LNCaP clone FGC (cell line): Measurements from ENCODE around the gene PRDX2.

Experiments
- DNase-seq: peaks from one replicate; pipeline ENCODE4 v3.0.0-alpha.2; 2011; ENCODE audit warnings: low read depth
- H3K4me3 ChIP-seq: 2 replicates; pipeline ENCODE4 v1.5.1; 2011; ENCODE audit warnings: mild to moderate bottlenecking, low read depth, low read length, control low read depth
- TF ChIP-seq, protein P1 (sequence below): IDR thresholded peaks from 2 replicates; pipeline ENCODE4 v1.5.1; 2012; ENCODE audit warnings: mild to moderate bottlenecking; ENCODE audit not compliant: control insufficient read depth, insufficient read depth; ENCODE audit errors: extremely low read depth

The PRDX2 gene

DNA sequence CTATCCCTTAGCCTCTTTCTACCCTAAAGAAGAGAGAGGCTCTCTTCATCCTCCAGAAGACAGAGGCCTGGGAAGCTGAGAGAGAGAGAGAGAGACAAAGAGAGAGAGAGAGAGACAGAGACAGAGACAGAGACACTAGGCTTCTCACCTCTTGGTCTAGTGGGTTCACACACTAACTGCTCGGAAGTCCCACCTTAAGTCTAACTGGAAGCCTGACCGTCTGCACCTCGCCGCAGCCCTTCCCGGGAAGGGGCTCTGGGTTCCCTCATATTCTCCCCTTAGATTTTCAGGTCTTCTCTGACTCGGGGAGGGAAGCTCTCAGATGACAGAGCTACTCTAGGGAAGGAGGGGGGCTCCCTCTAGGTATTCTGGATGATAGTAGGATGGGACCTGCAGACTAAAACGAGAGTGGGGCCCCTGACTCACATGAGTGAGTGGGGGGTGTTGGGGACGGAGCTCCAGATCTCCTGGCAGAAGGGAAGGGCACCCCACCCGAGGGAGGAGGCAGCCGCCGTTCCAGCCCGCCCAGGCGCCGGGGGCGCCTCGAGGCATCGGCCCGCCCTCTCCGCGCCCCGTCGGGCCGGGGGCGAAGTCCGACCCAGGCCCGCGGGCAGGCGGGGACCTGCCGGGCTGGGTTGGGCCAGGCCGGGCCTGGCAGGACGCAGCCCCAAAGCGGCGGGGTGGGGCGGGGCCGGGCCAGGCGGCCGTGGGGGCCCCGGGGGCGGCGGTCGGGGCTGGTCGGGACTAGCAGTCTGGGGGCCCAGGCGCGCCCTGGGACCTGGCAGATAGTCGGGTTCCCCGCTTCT is 12.3 kb downstream of the PRDX2 start:
- no peak for DNase-seq
- H3K4me3 ChIP-seq = no peak overlapping the region
- TF ChIP-seq, protein P1, sequence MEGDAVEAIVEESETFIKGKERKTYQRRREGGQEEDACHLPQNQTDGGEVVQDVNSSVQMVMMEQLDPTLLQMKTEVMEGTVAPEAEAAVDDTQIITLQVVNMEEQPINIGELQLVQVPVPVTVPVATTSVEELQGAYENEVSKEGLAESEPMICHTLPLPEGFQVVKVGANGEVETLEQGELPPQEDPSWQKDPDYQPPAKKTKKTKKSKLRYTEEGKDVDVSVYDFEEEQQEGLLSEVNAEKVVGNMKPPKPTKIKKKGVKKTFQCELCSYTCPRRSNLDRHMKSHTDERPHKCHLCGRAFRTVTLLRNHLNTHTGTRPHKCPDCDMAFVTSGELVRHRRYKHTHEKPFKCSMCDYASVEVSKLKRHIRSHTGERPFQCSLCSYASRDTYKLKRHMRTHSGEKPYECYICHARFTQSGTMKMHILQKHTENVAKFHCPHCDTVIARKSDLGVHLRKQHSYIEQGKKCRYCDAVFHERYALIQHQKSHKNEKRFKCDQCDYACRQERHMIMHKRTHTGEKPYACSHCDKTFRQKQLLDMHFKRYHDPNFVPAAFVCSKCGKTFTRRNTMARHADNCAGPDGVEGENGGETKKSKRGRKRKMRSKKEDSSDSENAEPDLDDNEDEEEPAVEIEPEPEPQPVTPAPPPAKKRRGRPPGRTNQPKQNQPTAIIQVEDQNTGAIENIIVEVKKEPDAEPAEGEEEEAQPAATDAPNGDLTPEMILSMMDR = no peak

DNA sequence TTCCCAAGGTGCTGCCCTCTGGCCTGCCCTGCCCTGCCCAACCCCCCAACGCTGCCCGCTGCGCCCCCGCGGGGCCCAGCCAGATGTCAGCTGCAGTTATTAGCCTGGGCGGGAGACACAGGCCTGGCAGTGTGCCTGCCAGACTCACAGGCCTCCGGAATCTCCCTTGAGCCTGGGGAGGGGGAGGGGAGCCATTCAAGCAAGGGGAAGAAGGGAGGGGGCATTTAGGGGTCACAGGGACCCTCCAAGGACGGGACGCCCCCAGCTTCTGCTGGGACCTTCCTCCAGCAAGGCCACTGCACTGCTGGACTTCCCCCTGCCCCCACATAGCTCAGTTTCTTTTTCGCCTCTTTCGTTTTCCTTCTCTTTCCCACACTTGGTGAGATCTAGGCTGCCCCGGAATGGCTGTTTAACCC is 12.9 kb downstream of the PRDX2 start:
- no peak for DNase-seq
- H3K4me3 ChIP-seq = no peak overlapping the region
- TF ChIP-seq, protein P1 = no peak

DNA sequence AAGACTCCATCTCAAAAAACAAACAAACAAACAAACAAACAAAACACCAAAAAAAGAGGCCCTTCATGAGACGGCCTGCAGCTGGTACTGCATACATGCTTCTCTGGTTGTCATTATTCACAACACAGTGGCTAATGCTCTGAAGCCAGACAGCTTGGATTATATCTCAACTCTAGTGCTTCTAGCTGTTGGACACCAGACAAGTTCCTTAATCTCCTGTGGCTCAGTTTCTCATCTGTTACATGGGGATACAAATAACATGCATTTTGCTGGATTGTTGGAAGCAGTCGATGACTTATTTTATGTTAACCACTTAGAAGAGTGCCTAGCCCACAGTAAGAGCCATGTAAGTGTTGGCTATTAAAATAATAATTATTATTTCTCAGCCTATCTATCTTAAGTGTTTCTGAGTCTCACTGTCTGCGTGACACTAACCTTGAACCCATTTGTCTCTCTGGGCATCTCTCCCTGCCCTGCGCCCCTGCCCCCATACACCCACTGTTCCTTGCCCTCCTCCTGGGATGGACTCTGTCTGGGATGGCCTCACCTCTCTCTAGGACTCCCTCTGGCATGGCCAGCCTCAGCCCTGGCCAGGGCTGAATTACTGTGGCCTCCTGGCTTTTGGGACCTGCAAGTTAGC is 13.4 kb downstream of the PRDX2 start:
- no peak for DNase-seq
- no peak overlapping the region for H3K4me3 ChIP-seq
- TF ChIP-seq, protein P1 = no peak

DNA sequence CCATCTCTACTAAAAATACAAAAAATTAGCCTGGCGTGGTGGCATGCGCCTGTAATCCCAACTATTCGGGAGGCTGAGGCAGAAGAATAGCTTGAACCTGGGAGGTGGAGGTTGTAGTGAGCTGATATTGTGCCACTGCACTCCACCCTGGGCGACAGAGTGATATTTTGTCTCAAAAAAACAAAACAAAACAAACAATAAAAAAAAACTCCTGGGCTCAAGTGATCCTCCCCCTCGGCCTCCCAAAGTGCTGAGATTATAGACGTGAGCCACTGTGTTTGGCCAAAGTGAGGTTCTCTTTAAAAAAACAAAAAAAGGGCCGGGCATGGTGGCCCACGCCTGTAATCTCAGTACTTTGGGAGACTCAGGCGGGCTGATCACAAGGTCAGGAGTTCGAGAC is 14.1 kb downstream of the PRDX2 start:
- TF ChIP-seq, protein P1 = no peak
- DNase-seq = no peak
- no peak overlapping the region for H3K4me3 ChIP-seq

DNA sequence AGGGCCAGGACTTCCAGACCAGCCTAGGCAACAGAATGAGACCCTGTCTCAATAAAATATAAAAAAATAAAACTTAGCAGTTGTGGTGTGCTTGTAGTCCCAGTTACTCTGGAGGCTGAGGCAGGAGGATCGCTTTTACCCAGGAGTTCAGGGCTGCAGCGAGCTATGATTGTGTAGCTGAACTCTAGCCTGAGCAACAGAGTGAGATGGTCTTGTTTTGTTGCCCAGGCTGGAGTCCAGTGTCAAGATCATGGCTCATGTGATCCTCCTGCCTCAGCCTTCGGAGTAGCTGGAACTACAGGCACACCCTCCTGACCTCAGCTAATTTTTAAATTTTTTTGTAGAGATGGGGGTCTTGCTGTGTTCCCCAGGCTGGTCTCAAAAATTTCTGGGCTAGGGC is 14.6 kb downstream of the PRDX2 start:
- TF ChIP-seq, protein P1 = no peak
- DNase-seq = no peak
- no peak overlapping the region for H3K4me3 ChIP-seq

DNA sequence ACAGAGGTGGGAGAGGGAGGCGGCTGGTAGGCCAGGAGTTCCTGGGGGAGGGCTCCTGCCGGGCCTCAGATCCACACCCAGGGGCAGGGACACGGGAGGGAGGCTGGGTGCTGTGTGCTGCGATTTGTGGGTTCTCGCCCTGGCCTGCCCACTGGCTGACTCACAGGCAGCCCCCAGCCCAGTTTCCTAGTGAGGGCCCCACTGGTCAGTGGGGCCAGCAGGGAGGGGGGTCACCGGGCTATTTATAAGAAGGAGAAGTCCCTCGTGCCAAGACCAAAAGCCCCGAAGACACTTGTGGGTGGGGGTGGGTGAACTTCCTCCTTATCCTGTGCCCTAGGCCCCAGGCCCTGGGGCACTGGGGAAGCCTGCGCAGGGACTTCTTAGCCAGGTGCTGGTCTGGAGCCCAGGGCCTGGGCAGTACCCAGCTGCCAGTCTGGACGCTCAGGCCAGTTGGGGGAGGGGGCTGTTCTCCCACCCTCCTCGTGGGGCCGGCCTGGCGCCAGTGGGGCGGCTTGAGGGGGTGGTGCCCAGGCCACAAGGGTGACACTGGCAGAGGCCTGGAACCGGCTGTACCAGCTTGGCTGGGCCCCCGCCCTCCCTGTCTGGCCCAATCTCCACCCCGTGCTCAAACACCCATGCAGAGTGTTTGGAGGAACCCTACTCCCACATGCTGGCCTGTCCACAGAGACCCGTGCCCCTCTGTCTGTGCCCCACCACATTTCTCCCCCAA is 15.3 kb downstream of the PRDX2 start:
- DNase-seq = peak; percentile 82
- TF ChIP-seq, protein P1 = no peak
- H3K4me3 ChIP-seq = no peak overlapping the region
